K562 (cell line): ENCODE results near the gene HS3ST5. TPM values are rescaled to one million over a fixed set of nuclear protein-coding genes. Genes with fewer than 3 reads are reported as not detected.
"Not testable (repeated sequence)": the region's sequence is repeated elsewhere in the genome, so short reads cannot be mapped to it uniquely, and the experiment has no call there.

Source experiments
- ATAC-seq: fragments of 200-7000 bp; cut with Tn5 transposase; 3 replicates; pipeline ENCODE4 v1.9.1; 2020; ENCODE audit warnings: moderate library complexity
- BruUV-seq: library from RNA; stranded (reverse); fragments of 400-500 nt; replicated peaks from 2 replicates; lab custom pipeline; 2021; lab: Mats Ljungman, UMichigan
- CTCF ChIA-PET: fragments of 300-600 bp; formaldehyde crosslinking; extraction: SDS; loops from one replicate; lab custom pipeline; 2021; ENCODE audit warnings: low intra/inter-chr PET ratio; lab: Yijun Ruan, JAX
- POLR2A ChIA-PET: fragments of 300-600, 350-650 bp; sonication (Branson Sonifier 250); formaldehyde crosslinking; extraction: SDS; loops from one replicate; lab custom pipeline; 2021; ENCODE audit warnings: antibody characterized with exemption, inconsistent platforms; lab: Yijun Ruan, JAX
- DNase-seq, 4 experiments: peaks; one replicate each; pipeline versions ENCODE4 v3.0.0 to v3.0.0-alpha.2; 2011 to 2018; ENCODE audit warnings: low spot score in 3 of 4, mixed read lengths in 3 of 4; ENCODE audit errors: extremely low read depth in 1 of 4
- FAIRE-seq: peaks from 2 replicates; lab custom pipeline; 2011; peaks lifted over from hg19 to GRCh38; lab: Jason Lieb, UNC
- H2AFZ ChIP-seq: 2 replicates; pipeline ENCODE4 v1.6.0; 2011; ENCODE audit warnings: low read depth, low read length, control low read depth, inconsistent platforms
- H3K27ac ChIP-seq: fragments of 200-600 bp; 3 replicates; pipeline ENCODE4 v1.8.0; 2011; ENCODE audit warnings: low read depth, mild to moderate bottlenecking, control low read depth, inconsistent platforms, low read length, moderate library complexity, mixed read lengths; ENCODE audit errors: extremely low read depth
- H3K27me3 ChIP-seq, 2 experiments: fragments of 300-600 bp in 1 of 2; 2 replicates in 1 of 2; 3 replicates in 1 of 2; pipeline versions ENCODE4 v1.6.0 to v1.8.0; 2011; ENCODE audit warnings: inconsistent platforms in 2 of 2, low read length in 2 of 2, mild to moderate bottlenecking in 1 of 2, mixed read lengths in 1 of 2, moderate library complexity in 1 of 2; ENCODE audit not compliant: control insufficient read depth in 2 of 2, insufficient read depth in 2 of 2
- H3K36me3 ChIP-seq: fragments of 300-600 bp; 3 replicates; pipeline ENCODE4 v1.8.0; 2011; ENCODE audit warnings: mild to moderate bottlenecking, low read length, inconsistent platforms; ENCODE audit not compliant: control insufficient read depth, insufficient read depth
- H3K4me1 ChIP-seq, 2 experiments: fragments of 200-600 bp in 1 of 2; replicated peaks in 1 of 2; 2 replicates in 1 of 2; 3 replicates in 1 of 2; pipeline versions ENCODE4 v1.5.1 to v1.8.0; 2011; ENCODE audit warnings: inconsistent platforms in 2 of 2, low read length in 2 of 2, mild to moderate bottlenecking in 1 of 2, mixed read lengths in 1 of 2, moderate library complexity in 1 of 2; ENCODE audit not compliant: control insufficient read depth in 2 of 2, insufficient read depth in 2 of 2
- H3K4me2 ChIP-seq: 2 replicates; pipeline ENCODE4 v1.6.1; 2011; ENCODE audit warnings: low read length, control low read depth, inconsistent platforms, mixed read lengths; ENCODE audit not compliant: insufficient read depth
- H3K4me3 ChIP-seq: fragments of 200-600 bp; sonication (generic), shearing (Covaris generic); 2 replicates; pipeline ENCODE4 v1.5.1; 2016; ENCODE audit warnings: control low read depth, inconsistent platforms
- H3K79me2 ChIP-seq: fragments of 200-600 bp; 3 replicates; pipeline ENCODE4 v1.8.0; 2011; ENCODE audit warnings: low read length, inconsistent platforms; ENCODE audit not compliant: control insufficient read depth, insufficient read depth
- H3K9ac ChIP-seq, 2 experiments: 2 replicates each; pipeline versions ENCODE4 v1.6.0 to v1.6.1; 2011; ENCODE audit warnings: low read depth in 2 of 2, low read length in 2 of 2, control low read depth in 1 of 2, inconsistent platforms in 1 of 2, mild to moderate bottlenecking in 1 of 2, mixed read lengths in 1 of 2; ENCODE audit not compliant: insufficient read depth in 1 of 2
- H3K9me1 ChIP-seq: one replicate; pipeline ENCODE4 v1.6.0; 2011; ENCODE audit warnings: inconsistent platforms, mild to moderate bottlenecking, low read length, moderate library complexity; ENCODE audit not compliant: control insufficient read depth, insufficient read depth
- H3K9me3 ChIP-seq: replicated peaks from 2 replicates; pipeline ENCODE4 v1.5.1; 2011; ENCODE audit warnings: low read depth, low read length, inconsistent platforms; ENCODE audit not compliant: control insufficient read depth, insufficient read depth
- H4K20me1 ChIP-seq: replicated peaks from 2 replicates; pipeline ENCODE4 v1.6.1; 2011; ENCODE audit warnings: low read length, inconsistent platforms, mixed read lengths; ENCODE audit not compliant: control insufficient read depth, insufficient read depth
- CAMTA2 ChIP-seq: fragments of 250-450 bp; sonication (Bioruptor Pico); conservative IDR thresholded peaks from 2 replicates; pipeline ENCODE4 v1.5.1; 2022
- ELF1 ChIP-seq: fragments of 200-800 bp; sonication (Bioruptor generic); IDR thresholded peaks from 2 replicates; pipeline ENCODE4 v1.6.1; 2016; ENCODE audit warnings: missing genetic modification characterization, missing compliant biosample characterization
- FIP1L1 ChIP-seq: fragments of 200-400 bp; formaldehyde crosslinking; IDR thresholded peaks from 2 replicates; pipeline ENCODE4 v1.6.1; 2018; ENCODE audit warnings: mild to moderate bottlenecking, low read depth, low read length; ENCODE audit not compliant: poor library complexity, severe bottlenecking
- NFIC ChIP-seq: fragments of 450-650 bp; IDR thresholded peaks from 2 replicates; pipeline ENCODE4 v1.6.1; 2017; ENCODE audit warnings: mild to moderate bottlenecking, inconsistent platforms
- NFIX ChIP-seq: fragments of 250-450 bp; sonication (Bioruptor Pico); IDR thresholded peaks from 2 replicates; pipeline ENCODE4 v1.4.0; 2020; ENCODE audit warnings: low read depth, mild to moderate bottlenecking, moderate library complexity
- NR3C1 ChIP-seq: sonication (generic); formaldehyde crosslinking; IDR thresholded peaks from 2 replicates; pipeline ENCODE4 v1.8.1; 2022; ENCODE audit warnings: missing genetic modification reagents
- TAF1 ChIP-seq: IDR thresholded peaks from 2 replicates; pipeline ENCODE4 v1.6.1; 2011; ENCODE audit warnings: mild to moderate bottlenecking, low read length, moderate library complexity; ENCODE audit not compliant: insufficient read depth, control insufficient read depth, severe bottlenecking; ENCODE audit errors: extremely low read depth
- TEAD2 ChIP-seq: fragments of 450-650 bp; IDR thresholded peaks from 2 replicates; pipeline ENCODE4 v1.6.1; 2016; ENCODE audit warnings: missing genetic modification characterization, control low read depth, missing compliant biosample characterization
- TGIF2 ChIP-seq: sonication (generic); formaldehyde crosslinking; IDR thresholded peaks from 2 replicates; pipeline ENCODE4 v1.8.1; 2022; ENCODE audit warnings: mild to moderate bottlenecking, missing genetic modification reagents, moderate library complexity
- ZNF699 ChIP-seq: fragments of 250-450 bp; sonication (Bioruptor Pico); IDR thresholded peaks from 2 replicates; pipeline ENCODE4 v1.8.0; 2021; ENCODE audit warnings: mild to moderate bottlenecking, moderate library complexity; ENCODE audit not compliant: insufficient replicate concordance
- ZNF707 ChIP-seq: fragments of 250-450 bp; sonication (Bioruptor Pico); conservative IDR thresholded peaks from 2 replicates; pipeline ENCODE4 v1.8.0; 2022; ENCODE audit warnings: inconsistent platforms, mild to moderate bottlenecking, moderate library complexity
- WGBS: fragments of 100-300 bp; shearing (Covaris generic); methylation state at CpG from one replicate; pipeline ENCODE4 v1.1.6; 2016; ENCODE audit warnings: low coverage, mixed read lengths; ENCODE audit not compliant: insufficient coverage; ENCODE audit errors: missing lambda C conversion rate; 5-methylcytosine and 5-hydroxymethylcytosine counted together
- in situ Hi-C: fragments of 300-500 bp; cut with MboI; formaldehyde crosslinking; loops from 4 replicates; pipeline ENCODE4 v1.15.0; 2018; ENCODE audit warnings: inconsistent platforms, mixed read lengths
- intact Hi-C: fragments of 100-400 bp; cut with micrococcal nuclease; formaldehyde crosslinking; loops from 2 replicates; pipeline ENCODE4 v1.14.2; 2022
- polyA plus RNA-seq, 8 experiments: library from polyadenylated mRNA; depleted of rRNA in 4 of 8; stranded (reverse) in 5 of 8; unstranded in 3 of 8; fragments of >200 nt; fragmentation: Nextera tagmentation in 2 of 8; fragmentation: Illumina TruSeq in 1 of 8; extraction: Ambion mirVana in 2 of 8; extraction: Trizol in 1 of 8; gene quantifications; 2 replicates each; pipeline versions ENCODE4 v1.2.1 to v1.2.3, GENCODE V29; 2011 to 2014; ENCODE audit warnings: inconsistent platforms in 1 of 8, missing spikeins in 1 of 8
- total RNA-seq, 7 experiments: library from RNA; depleted of rRNA in 6 of 7; stranded (reverse); fragments of >200 nt in 6 of 7; fragmentation: Illumina TruSeq in 2 of 7; extraction: Trizol in 2 of 7; gene quantifications; 2 replicates each; pipeline versions ENCODE4 v1.2.1 to v1.2.3, GENCODE V29; 2011 to 2021; ENCODE audit warnings: low replicate concordance in 1 of 7
- TF ChIP-seq, protein P1 (sequence below): fragments of 250-450 bp; sonication (Bioruptor Pico); IDR thresholded peaks from 2 replicates; pipeline ENCODE4 v1.8.0; 2022; ENCODE audit warnings: inconsistent platforms, mild to moderate bottlenecking, moderate library complexity, borderline replicate concordance
- TF ChIP-seq, protein P2 (sequence below): fragments of 250-450 bp; sonication (Bioruptor Pico); IDR thresholded peaks from 2 replicates; pipeline ENCODE4 v1.5.0; 2021

Gene HS3ST5
- total and polyA plus RNA-seq, 9 of the 15 experiments (the other 6 are each of a cell fraction or from before 2014, with no cell fraction given): not detected

DNA sequence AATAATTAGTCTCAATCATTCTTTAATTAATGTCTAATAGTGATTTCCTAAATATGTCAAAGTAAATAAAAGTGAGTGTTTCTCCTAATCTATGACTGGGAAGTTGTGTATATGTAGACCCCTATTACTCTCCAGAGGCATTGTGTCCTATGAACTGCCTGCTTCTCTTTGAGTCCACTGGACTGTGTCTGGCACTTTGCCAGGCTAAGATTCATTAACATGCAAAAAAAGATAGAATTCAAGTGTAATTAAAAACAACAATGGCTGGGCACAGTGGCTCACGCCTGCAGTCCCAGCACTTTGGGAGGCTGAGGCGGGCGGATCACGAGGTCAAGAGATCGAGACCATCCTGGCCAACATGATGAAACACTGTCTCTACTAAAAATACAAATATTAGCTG, 298.3 kb downstream of the HS3ST5 start:
- CTCF ChIA-PET, H3K79me2 ChIP-seq, in situ Hi-C loops, intact Hi-C loops, ATAC-seq, BruUV-seq, DNase-seq, H3K9ac ChIP-seq, H3K4me2 ChIP-seq, H3K9me1 ChIP-seq, H3K9me3 ChIP-seq, FAIRE-seq, H3K4me1 ChIP-seq, H2AFZ ChIP-seq, H3K27ac ChIP-seq, H3K27me3 ChIP-seq, H4K20me1 ChIP-seq, POLR2A ChIA-PET, H3K36me3 ChIP-seq, H3K4me3 ChIP-seq: not testable (repeated sequence)
- TF ChIP-seq NFIC: peak; percentile 67
- 0 out of 2 replicates have a peak, but pooled peaks have one; percentile 32 for TF ChIP-seq NFIX
- 1% methylated on average over 5 of the region's 5 CpGs for WGBS

DNA sequence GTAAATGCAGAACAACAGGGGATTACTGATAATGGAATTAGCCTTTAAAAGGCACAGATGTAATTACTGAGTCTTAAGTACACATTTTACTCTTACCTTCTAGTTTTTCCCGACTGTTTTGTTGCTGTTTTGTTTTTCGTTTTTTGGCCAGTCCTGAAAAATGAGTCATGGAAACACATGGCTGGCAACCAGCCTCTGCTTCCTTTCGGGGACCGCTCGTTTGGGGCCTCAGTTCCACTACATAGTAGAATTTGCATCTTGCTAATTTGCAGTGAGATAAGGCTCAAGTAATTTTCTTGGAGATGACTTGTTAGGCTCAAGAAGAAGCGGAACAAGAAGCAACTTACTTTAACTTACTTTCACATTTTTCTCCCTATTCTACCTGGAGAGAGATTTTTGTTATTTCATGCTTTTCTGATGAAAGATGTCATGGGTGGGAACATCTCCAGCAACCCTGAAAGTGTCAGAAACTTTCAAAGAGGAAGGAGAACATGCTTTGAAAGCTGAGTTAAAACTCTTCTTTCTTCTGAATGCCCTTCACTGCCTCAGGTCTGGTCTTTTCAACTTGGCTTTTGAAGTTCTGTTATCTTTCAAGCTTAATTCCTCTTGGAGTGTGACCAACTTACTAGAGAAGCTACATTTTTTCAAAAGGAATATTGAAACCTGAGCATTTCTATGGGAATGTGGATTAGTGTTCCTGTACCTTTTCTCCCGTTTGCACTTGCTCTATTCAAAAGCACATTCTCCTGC, 300.4 kb downstream of the HS3ST5 start:
- ATAC-seq (no peak), DNase-seq (no peak), FAIRE-seq (no peak)
- no peak overlapping the region for H3K27ac ChIP-seq
- H3K4me2 ChIP-seq: no peak overlapping the region
- no TSS peak for BruUV-seq
- H3K9me3 ChIP-seq: no peaks in the 10 kb centered on the region
- ChIA-PET POLR2A (no interaction called here), CTCF (no interaction called here)
- in situ Hi-C loops (no loop called here), intact Hi-C loops (no loop called here)
- H3K4me1 ChIP-seq: no peaks in the 10 kb centered on the region
- H3K4me3 ChIP-seq: no peak overlapping the region
- H4K20me1 ChIP-seq: no peaks in the 10 kb centered on the region
- no peak overlapping the region for H2AFZ ChIP-seq
- H3K9ac ChIP-seq: no peak overlapping the region
- H3K36me3 ChIP-seq: no peaks in the 10 kb centered on the region
- WGBS: 2% methylated on average over 7 of the region's 7 CpGs
- no peaks in the 10 kb centered on the region for H3K79me2 ChIP-seq
- H3K9me1 ChIP-seq: no peaks in the 10 kb centered on the region
- H3K27me3 ChIP-seq: no peaks in the 10 kb centered on the region; a peak in 1 of 5 replicates
- TF ChIP-seq NR3C1 (CRISPR knock-in tag) (no peak), TEAD2 (no peak), CAMTA2 (CRISPR knock-in tag) (no peak), TGIF2 (CRISPR knock-in tag) (no peak), ELF1 (no peak), ZNF699 (CRISPR knock-in tag) (no peak), ZNF707 (no peak), TAF1 (no peak), FIP1L1 (no peak)
- TF ChIP-seq, protein P1, sequence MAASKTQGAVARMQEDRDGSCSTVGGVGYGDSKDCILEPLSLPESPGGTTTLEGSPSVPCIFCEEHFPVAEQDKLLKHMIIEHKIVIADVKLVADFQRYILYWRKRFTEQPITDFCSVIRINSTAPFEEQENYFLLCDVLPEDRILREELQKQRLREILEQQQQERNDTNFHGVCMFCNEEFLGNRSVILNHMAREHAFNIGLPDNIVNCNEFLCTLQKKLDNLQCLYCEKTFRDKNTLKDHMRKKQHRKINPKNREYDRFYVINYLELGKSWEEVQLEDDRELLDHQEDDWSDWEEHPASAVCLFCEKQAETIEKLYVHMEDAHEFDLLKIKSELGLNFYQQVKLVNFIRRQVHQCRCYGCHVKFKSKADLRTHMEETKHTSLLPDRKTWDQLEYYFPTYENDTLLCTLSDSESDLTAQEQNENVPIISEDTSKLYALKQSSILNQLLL (CRISPR knock-in tag): no peak
- TF ChIP-seq, protein P2, sequence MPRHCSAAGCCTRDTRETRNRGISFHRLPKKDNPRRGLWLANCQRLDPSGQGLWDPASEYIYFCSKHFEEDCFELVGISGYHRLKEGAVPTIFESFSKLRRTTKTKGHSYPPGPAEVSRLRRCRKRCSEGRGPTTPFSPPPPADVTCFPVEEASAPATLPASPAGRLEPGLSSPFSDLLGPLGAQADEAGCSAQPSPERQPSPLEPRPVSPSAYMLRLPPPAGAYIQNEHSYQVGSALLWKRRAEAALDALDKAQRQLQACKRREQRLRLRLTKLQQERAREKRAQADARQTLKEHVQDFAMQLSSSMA: no peak
